Osteoblast (primary cell): ENCODE measurements around the gene MYBPC3. TPM values are rescaled to one million over a fixed set of nuclear protein-coding genes. Genes with fewer than 3 reads are reported as not detected.
A peak's percentile ranks its signal among the peaks of the same experiment; 100 is the strongest.

ENCODE experiments used
- DNase-seq: peaks from one replicate; pipeline ENCODE4 v3.0.0; 2011; ENCODE audit warnings: low spot score, mixed read lengths; ENCODE audit not compliant: insufficient read length; ENCODE audit errors: missing footprints
- H2AFZ ChIP-seq: 2 replicates; pipeline ENCODE4 v1.6.0; 2011; ENCODE audit warnings: mild to moderate bottlenecking, low read length
- H3K27ac ChIP-seq: 2 replicates; pipeline ENCODE4 v1.5.1; 2011; ENCODE audit warnings: mild to moderate bottlenecking, low read depth, low read length, moderate library complexity
- H3K27me3 ChIP-seq: 2 replicates; pipeline ENCODE4 v1.6.0; 2012; ENCODE audit warnings: mild to moderate bottlenecking, control low read depth, inconsistent platforms, low read length, moderate library complexity; ENCODE audit not compliant: insufficient read depth
- H3K36me3 ChIP-seq: 2 replicates; pipeline ENCODE4 v1.5.1; 2011; ENCODE audit warnings: mild to moderate bottlenecking, low read length, control low read depth, moderate library complexity; ENCODE audit not compliant: insufficient read depth
- H3K4me1 ChIP-seq: 2 replicates; pipeline ENCODE4 v1.5.1; 2011; ENCODE audit warnings: mild to moderate bottlenecking, low read length, control low read depth, moderate library complexity; ENCODE audit not compliant: insufficient read depth
- H3K4me2 ChIP-seq: 2 replicates; pipeline ENCODE4 v1.6.0; 2011; ENCODE audit warnings: mild to moderate bottlenecking, low read length; ENCODE audit not compliant: insufficient read depth
- H3K4me3 ChIP-seq: fragments of 200-600 bp; sonication (generic); 3 replicates; pipeline ENCODE4 v1.5.1; 2012; ENCODE audit warnings: mild to moderate bottlenecking, low read length, inconsistent platforms; ENCODE audit not compliant: insufficient read depth
- H3K79me2 ChIP-seq: 2 replicates; pipeline ENCODE4 v1.6.0; 2012; ENCODE audit warnings: mild to moderate bottlenecking, low read length, control low read depth, inconsistent platforms; ENCODE audit not compliant: insufficient read depth
- H3K9me3 ChIP-seq: 2 replicates; pipeline ENCODE4 v1.5.1; 2011; ENCODE audit warnings: low read depth, low read length, control low read depth
- H4K20me1 ChIP-seq: 2 replicates; pipeline ENCODE4 v1.6.0; 2012; ENCODE audit warnings: mild to moderate bottlenecking, low read length, control low read depth; ENCODE audit not compliant: insufficient read depth
- CTCF ChIP-seq: IDR thresholded peaks from 2 replicates; pipeline ENCODE4 v1.5.1; 2011; ENCODE audit warnings: mild to moderate bottlenecking, low read depth, low read length, moderate library complexity; ENCODE audit errors: extremely low read depth
- total RNA-seq: library from RNA; depleted of rRNA; stranded (reverse); fragments of >200 nt; gene quantifications from 2 replicates; pipeline ENCODE4 v1.2.3, GENCODE V29; 2012

The MYBPC3 gene
- total RNA-seq, 1 donor = not detected

- no peak overlapping the region for H3K4me3 ChIP-seq
- no peaks in the 10 kb centered on the region for H3K4me1 ChIP-seq
- H2AFZ ChIP-seq = no peak overlapping the region
- H3K79me2 ChIP-seq = no peaks in the 10 kb centered on the region
- H4K20me1 ChIP-seq = no peaks in the 10 kb centered on the region
- peaks cover 5% of the 10 kb centered on the region for H3K27me3 ChIP-seq
- peak; percentile 62 for DNase-seq
- H3K4me2 ChIP-seq = no peak overlapping the region
- no peak for TF ChIP-seq CTCF
- no peak overlapping the region for H3K27ac ChIP-seq
- no peaks in the 10 kb centered on the region for H3K9me3 ChIP-seq
- no peaks in the 10 kb centered on the region for H3K36me3 ChIP-seq
Measured at GRCh38 chr11:47348131-47348802, 4.2 kb downstream of the MYBPC3 start.

GRCh38 chr11:47347137-47347536, 5.4 kb downstream of the MYBPC3 start:
- H3K4me2 ChIP-seq = no peak overlapping the region
- no peaks in the 10 kb centered on the region for H4K20me1 ChIP-seq
- TF ChIP-seq CTCF = no peak
- no peak overlapping the region for H2AFZ ChIP-seq
- DNase-seq = peak; percentile 35
- H3K27me3 ChIP-seq = peaks cover 5% of the 10 kb centered on the region
- no peaks in the 10 kb centered on the region for H3K9me3 ChIP-seq
- no peak overlapping the region for H3K27ac ChIP-seq
- H3K4me3 ChIP-seq = no peak overlapping the region
- no peaks in the 10 kb centered on the region for H3K4me1 ChIP-seq
- no peaks in the 10 kb centered on the region for H3K36me3 ChIP-seq
- no peaks in the 10 kb centered on the region for H3K79me2 ChIP-seq

GRCh38 chr11:47345890-47346563, 6.5 kb downstream of the MYBPC3 start:
- peak; percentile 58 for DNase-seq
- no peak for TF ChIP-seq CTCF
- H3K4me1 ChIP-seq = no peaks in the 10 kb centered on the region

GRCh38 chr11:47342854-47343253, 9.6 kb downstream of the MYBPC3 start:
- DNase-seq = peak; percentile 3
- no peak overlapping the region for H3K4me2 ChIP-seq
- TF ChIP-seq CTCF = no peak
- no peaks in the 10 kb centered on the region for H4K20me1 ChIP-seq
- H3K27me3 ChIP-seq = peaks cover 5% of the 10 kb centered on the region
- H2AFZ ChIP-seq = no peak overlapping the region
- no peaks in the 10 kb centered on the region for H3K9me3 ChIP-seq
- no peak overlapping the region for H3K4me3 ChIP-seq
- no peaks in the 10 kb centered on the region for H3K4me1 ChIP-seq
- no peaks in the 10 kb centered on the region for H3K79me2 ChIP-seq
- H3K27ac ChIP-seq = no peak overlapping the region
- H3K36me3 ChIP-seq = no peaks in the 10 kb centered on the region

More at GRCh38 chr11:47345890-47346563, 6.5 kb downstream of the MYBPC3 start:
- no peak overlapping the region for H2AFZ ChIP-seq
- no peaks in the 10 kb centered on the region for H3K9me3 ChIP-seq
- no peak overlapping the region for H3K4me2 ChIP-seq
- no peaks in the 10 kb centered on the region for H3K79me2 ChIP-seq
- H3K27ac ChIP-seq = no peak overlapping the region
- no peak overlapping the region for H3K4me3 ChIP-seq
- H3K27me3 ChIP-seq = peaks cover 5% of the 10 kb centered on the region
- H3K36me3 ChIP-seq = no peaks in the 10 kb centered on the region
- H4K20me1 ChIP-seq = no peaks in the 10 kb centered on the region
